Activated CD8-positive, alpha-beta memory T cell treated with anti-CD3 and anti-CD28 coated beads, Interleukin-2, amount 50 U/mL, for 1 hour (primary cell): Measurements from ENCODE around the gene ENTPD2.

Experiments
- DNase-seq: peaks from one replicate; pipeline ENCODE4 v3.0.0-alpha.2; 2020; ENCODE audit errors: extremely low read depth

ENTPD2 gene

DNA sequence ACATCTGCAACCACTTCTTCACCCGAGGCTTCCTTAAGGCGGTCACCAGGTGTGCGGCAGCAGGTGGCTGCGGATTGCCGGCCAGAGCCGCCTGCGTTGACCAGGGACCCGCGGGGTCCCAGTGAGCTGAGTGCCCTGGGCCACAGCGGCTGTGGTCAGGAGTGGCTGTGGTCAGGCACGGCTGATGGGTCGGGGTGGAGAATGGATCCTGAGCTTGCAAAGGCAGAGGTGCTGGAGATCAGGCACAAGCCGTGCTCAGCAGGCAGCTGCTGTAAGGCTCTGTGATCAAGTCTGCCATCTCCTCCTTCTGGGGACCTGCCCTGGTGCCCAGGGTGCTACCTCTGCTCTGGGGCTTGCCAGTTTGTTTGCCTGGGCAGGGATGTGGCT is 25.5 kb upstream of the ENTPD2 start:
- no peak for DNase-seq

DNA sequence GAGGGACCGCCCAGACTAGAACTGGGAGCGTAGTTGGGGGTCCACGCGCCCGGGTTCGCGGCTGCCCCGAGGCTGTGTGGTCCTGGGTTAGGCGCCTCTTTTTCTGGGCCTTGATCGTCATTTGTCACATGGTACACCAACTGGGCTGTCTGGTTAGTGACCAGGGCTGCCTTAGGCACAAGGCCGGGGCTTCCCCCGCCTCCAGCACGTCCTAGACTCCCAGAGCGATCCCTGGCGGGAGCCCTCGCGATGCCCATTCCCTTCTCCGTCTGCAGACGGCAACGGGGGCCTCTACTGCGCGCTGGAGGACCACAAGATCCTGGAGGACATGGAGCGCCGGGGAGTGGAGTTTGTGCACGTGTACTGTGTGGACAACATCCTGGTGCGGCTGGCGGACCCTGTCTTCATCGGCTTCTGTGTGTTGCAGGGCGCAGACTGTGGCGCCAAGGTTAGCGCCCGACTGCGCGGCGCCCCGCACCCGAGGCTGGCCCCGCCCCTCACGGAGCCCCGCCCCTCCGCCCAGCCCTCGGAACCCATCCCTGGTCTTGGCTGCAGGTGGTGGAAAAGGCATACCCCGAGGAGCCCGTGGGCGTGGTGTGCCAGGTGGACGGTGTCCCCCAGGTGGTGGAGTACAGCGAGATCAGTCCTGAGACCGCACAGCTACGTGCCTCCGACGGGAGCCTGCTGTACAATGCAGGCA is 25.0 kb upstream of the ENTPD2 start:
- DNase-seq: no peak

DNA sequence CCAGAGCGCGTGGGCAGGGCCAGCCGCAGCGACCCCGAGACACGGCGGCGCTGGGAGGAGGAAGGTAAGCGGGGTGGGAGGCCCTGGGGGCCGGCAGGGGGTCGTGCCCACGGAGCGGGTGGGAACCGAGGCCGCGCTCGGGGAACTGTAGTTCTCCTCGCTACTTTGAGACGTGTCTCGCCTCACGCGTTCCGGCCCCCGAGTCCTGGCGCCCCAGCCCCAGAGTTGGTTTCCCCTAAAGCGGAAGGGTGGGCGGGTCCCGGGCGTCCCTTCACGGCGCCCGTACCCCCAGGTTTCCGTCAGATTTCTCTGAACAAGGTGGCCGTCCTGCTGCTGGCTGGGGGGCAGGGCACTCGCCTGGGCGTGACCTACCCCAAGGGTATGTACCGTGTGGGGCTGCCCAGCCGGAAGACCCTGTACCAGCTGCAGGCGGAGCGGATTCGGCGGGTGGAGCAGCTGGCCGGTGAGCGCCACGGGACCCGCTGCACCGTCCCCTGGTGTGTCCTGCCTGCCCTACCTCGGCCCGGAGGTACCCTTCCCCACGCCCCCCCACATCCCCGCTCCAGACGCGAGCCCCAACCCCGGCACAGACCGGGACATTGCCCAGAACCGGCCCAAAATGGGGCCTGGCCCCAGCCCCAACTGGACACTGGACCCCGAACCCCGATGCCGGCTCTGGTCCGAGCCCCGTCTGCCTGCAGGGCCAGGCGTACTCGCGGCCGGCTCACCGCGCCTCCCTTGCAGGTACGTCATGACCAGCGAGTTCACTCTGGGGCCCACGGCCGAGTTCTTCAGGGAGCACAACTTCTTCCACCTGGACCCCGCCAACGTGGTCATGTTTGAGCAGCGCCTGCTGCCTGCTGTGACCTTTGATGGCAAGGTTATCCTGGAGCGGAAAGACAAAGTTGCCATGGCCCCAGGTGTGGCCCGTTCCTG is 24.2 kb upstream of the ENTPD2 start:
- no peak for DNase-seq

DNA sequence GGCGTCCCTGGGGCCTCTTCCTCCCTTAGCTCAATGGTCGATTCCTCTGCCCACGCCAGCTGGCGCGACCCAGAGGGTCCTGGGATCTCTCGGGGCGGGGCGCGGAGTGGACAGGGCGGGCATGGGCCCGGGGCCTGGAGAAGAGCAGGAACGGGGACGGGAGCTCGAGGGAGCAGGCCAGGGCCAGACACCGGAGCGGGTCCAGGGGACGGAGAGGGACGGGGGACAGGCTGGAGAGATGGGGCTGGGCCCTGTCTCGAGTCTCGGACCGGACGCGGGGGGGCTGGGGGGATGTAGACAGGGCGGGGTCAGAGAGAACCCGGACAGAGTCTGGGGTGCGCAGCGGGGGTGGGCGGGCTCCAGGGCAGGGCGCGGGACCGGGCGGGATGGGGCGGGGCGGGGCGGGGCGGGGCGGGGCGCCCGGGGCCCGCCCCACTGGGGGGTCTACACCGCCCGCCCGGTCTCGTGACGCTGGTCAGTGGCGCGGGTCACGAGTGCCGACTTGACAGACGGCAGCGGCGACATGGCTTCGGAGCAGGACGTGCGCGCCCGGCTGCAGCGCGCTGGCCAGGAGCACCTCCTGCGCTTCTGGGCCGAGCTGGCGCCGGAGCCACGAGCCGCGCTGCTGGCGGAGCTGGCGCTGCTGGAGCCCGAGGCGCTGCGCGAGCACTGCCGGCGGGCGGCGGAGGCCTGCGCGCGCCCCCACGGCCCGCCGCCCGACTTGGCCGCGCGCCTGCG is 23.3 kb upstream of the ENTPD2 start, which contains the start of gene UAP1L1:
Gene UAP1L1, plus strand, starts transcription at position 508 of the 738 bp plus-strand sequence. Its CDS starts 16 bp downstream, at position 524.
- no peak for DNase-seq

DNA sequence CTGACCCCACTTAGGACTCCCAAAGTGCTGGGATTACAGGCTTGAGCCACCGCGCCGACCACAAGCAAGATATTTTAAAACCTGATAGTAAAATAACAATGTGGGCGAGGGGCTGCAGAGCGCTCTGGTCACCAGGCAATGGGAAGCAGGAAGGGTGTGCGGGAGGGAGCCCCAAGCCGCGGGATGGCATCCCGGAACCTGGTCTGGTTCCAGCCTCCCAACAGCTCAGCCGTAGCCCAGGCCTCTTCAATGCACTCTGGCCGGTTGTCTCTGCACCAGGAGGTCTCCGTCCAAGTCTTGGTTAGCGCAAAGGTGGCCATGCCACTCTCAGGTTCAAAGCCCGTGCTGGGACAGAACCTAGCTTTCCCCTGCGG is 22.8 kb upstream of the ENTPD2 start:
- no peak for DNase-seq

DNA sequence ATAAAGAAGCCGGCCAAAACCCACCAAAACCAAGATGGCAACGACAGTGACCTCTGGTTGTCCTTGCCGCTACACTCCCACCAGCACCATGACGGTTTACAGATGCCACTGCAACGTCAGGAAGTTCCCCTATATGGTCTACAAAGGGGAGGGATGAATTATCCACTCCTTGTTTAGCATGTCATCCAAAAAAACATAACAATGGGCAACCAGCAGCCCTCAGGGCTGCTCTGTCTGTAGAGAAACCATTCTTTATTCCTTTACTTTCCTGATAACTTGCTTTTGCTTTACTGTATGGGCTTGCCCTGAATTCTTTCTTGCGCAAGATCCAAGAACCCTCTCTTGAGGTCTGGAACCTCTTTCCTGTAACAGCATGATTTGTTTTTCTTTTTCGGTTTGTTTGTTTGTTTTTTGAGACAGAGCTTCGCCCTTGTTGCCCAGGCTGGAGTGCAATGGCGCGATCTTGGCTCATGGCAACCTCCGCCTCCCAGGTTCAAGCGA is 21.5 kb upstream of the ENTPD2 start:
- DNase-seq: no peak

DNA sequence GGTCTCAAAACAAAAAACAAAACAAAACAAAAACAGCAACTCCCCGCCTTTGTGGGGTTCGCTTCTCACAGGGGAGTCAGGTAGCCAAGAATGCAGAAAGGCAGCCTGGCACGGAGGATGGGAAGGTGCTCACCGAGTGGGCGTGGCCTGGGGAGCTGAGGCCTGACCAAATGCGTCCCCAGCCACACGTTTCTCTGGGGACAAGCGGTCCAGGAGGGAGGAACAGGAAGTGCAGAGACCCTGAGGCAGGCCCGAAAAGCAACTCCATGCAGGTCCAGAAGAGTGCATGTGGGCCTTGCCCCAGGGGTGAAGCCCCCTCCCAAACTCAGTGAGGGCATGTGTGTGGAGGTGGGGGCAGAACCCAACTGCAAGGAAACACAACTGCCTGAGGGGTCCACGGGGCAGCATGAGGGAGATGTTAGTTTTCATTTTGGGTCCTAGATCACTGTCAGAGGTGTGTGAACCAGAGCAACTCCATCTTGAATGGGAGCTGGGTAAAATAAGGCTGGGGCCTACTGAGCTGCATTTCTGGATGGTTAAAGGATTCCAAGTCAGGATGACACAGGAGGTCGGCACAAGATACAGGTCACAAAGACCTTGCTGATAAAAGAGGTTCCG is 20.9 kb upstream of the ENTPD2 start:
- DNase-seq: no peak

DNA sequence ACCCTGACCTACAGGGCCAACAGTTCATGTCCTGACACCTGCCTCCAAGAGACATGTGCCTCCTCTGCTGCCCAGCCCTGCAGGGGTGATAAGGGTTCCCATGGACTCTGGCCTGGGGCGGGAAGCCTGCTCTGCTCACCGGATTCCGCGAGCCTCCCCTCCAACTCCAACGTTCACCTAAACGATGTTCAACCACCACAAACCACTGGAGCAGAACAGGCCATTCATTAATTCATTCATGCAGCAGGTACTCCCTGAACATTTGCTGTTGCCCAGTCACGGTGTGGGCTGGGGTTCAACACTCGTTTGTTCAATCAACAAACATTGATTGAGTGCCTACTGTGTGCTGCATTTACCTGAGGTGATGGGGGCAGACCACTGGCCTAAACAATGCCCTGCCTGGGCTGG is 20.1 kb upstream of the ENTPD2 start:
- DNase-seq: no peak

DNA sequence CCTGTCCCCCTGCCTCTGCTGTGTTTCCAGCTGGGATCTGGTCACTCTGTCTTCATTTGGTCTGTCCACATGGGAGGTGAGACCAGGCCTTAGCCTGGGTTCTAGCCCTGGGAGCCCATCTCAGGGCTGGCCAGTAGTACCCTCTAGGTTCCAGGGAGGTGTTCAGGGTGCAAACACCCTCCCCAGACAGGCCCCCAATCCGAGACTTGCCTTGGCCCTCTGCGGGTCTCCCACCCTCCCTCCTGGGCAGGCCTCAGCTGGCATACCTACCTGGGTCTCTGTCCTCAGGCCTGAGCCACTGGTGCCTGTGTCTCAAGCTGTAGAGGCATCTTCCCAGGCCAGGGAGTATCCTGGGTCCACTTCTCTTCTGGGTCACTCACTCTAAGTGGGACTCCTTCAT is 17.4 kb upstream of the ENTPD2 start:
- no peak for DNase-seq

DNA sequence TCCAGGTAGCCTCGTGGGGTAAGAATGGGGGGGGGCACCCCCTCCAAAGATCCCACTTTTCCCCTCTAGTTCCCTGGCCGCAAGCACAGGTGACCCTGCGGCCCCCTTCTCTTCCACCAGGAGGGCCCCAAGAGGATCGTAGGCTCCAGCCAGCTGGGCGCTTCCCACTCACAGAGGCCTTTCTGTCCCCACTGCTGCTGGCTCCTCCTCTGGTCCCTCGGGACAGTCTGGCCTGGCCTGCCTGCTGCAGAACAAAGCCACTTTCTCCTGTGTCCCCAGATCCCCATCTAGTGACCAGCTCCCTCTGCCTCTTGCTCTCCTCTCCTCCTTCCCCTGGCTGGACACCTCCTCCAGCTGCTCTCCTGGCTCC is 17.0 kb upstream of the ENTPD2 start:
- DNase-seq: no peak

DNA sequence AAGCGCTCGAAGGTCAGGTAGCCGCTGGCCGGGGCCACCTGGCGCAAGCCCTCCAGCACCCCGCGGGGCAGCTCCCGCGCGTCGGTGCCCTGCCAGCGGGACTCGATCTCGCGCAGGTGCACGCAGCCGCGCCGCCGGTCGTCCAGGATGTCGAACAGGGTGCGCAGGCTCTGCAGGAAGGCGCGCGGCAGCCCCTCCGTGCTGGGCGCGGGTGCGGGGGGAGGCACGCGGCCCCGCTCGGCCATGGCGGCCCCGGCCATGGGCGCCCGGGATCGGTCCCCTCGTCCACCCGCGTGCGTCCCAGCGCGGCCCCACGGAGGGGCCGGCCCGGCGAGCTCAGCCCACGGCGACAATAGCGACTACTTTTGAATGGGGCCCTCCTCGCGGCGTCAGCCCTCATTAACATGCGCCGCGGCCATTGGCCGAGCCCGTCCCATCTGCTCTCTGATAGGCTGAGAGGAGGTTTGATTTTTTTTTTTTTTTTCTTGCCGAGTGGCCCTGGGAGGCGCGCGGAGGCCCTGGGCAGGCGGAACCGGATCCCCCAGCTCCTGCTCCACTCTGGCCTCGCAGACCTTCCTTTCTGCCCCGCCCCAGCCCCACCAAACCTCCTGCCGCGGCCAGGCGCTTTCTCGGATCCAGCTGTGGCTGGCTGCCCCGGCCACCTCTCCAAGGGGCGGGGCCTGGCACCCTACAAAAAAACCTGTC is 16.5 kb upstream of the ENTPD2 start, which contains the start of gene SAPCD2:
Gene SAPCD2, minus strand, starts transcription at position 357 of the 705 bp plus-strand sequence. Its CDS starts 97 bp downstream, at position 260.
- DNase-seq: peak; percentile 63

DNA sequence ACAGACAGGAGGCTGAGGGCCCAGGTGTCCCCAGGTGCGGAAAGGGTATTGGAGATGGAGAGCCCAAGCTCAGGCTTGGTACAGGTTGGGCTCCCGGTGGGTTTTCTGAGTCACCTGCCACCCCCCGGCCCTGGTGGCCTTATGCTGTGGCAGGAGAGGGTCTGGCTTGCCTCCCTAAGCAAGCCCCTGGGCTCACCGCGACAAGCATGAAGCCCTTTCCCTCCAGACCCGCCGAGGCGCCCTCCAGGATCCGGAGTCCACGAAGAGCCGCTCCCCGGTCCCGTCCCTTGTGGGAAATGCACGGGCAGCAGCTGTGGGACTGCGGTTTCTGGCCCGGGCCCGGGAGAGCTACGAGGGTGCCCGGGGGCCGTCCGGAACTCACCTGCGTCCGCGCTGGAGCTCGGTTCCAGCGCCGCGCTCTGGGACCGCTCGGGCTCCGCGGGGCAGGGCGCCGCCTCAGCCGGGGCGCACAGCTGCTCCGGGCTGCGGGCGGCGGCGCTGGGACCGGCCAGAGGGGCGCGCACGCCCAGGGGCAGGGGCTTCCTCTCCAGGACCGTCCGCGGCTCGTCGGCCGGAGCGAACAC is 15.7 kb upstream of the ENTPD2 start:
- DNase-seq: no peak

DNA sequence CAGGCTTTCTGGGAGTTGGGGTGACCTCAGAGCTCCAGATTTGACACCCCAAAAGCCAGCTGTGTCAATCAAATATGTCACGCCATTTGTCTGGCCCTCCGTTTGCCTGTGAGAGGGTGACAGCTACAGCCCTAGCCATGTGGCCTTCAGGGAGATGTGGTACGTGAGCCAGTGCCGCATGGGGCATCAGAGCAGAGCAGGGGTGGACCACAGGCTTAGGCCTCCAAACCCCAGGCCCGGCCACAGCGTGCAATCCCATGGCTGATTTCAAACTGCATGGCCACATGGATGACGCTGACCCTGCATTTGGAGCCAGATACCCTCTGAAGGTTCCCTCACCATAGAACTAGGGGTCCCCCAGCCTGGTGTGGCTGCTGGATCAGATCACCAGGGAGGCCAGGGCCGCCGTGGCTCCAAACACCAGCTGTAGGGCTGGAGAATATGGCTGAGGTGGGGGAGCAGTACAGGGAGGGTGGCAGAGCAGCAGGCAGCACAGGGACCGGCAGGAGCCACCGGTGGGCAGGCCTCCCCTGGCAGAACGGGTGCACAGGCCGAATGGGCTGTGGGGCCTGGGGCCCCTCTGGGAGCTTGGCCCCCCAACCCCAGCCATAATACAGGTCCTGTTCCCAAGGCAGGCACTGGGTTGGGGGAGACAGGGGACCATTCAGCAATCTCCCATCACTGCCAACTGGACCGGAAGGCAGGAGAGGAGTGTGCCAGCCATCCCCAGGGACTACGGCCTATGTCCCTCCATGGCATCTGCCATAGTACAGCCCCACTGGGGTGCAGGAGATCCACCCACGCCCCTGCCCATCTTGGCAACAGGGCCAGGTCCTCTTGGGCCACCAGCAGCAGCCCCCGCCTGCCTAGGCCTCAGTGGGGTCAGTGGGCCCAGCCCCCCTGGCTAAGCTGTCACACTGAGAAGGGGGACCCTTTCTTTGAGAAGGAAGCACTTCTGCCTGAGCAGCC is 15.0 kb upstream of the ENTPD2 start:
- DNase-seq: no peak

DNA sequence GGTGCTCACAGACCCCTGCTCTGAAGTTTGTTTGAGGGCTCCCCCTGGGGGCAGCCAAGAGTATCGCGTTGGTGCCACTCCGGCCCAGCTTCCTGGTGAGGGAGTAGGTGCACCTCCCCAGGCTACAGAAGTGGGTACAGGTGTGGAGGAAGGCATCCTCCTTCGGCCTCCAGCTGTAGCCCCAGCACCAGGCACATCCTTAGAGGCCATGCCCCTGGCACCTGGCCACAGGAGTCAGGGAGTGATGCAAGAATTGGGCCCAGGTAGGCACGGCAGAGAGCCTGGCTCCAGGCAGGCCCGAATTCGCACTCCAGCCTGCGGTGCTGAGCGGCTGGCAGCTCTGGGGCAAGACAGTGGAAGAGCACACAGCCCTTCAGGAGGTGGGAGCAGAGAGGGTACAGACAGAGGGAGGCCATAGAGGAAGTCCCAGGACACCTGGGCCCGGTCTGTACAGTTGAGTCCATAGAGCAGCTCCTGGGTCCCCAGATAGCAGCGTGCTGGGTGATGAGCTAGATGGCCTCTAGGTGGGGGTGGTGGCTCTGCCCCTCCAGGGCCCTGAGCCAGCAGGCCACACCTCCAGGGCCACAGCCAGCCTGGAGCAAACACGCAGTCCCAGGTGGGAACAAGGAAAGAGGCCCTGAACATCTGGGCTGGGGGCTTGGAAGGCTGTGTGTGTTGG is 14.1 kb upstream of the ENTPD2 start:
- peak; percentile 57 for DNase-seq

DNA sequence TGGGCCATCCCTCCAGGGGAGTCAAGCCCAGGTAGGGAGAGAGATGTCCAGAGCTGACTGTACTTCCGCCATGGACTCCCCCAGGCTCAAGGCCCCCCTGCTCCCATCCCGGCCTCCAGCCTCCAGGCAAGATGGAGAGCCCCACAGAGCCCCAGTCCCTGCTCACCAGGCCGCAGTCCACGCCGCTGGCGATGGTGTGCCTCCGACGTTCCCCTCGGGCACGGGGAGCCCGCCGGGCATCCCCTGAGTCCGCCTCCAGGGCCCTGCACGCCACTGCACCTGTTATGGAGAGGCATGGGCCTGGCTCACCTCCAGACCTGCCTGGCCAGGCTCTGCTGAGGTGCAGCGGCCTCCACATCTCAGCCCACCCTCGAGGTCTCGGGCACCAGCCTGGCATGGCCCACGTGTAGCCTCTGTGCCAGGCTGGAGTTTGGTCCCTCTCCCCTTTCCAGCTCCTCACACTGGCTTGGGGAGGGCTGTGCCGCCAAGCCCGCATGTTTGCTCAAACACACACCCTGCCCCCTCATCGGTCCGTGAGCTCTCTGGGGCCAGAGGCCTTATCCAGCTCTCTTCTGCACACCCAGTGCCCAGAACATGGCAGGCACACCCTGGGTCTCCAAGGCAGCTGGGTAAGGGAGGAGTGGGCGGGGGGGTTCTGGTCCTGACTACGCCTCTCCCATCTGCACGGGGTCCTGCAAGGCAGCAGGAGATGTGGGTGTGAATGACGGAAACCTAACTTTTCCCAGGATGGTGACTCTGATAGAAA is 12.4 kb upstream of the ENTPD2 start:
- DNase-seq: no peak

DNA sequence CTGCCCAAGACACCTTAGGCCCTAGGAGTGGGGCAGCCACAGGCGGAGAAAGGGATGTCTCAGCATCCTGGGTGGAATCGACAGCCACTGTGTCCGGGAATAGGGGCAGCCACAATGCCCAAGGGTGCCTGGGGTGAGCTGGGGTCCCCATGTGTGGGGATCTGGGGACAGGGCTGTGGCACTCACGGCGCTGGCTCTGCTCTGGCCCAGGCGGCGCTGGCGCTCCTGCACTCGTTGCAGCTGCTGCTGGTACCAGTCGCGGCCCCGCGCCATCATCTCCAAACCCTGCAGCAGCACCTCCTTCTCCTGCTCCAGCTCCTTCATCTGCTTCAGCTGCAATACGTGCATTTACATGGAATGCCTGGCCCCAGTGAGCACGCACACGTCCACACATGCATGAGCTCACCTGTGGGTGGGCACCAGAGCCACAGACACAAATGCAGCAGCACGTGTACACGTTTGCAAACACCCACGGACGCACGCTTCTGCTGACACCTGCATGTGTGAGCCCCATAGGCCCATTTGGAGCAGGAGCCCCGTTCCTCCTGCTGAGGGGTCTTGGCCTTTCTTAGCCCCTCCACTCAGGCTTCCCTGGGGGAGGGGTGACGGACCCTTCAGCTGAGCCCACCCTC is 11.6 kb upstream of the ENTPD2 start:
- no peak for DNase-seq

DNA sequence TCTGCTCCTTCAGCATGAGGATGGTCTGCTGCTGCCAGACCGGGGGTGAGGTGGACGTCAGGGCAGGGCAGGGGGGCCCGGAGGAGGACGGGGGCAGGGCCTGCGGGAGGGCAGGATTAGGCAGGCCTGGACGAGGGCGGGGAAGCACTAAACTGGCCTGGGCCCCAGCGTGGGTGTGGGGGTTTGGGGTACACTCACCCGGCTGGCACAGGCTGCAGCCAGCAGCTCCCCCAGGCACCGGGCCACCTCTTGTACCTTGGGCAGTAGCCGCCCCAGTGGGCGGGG is 11.0 kb upstream of the ENTPD2 start:
- DNase-seq: no peak
